ENCODE data around the gene PDE3A.
"Not testable (repeated sequence)": the region's sequence is repeated elsewhere in the genome, so short reads cannot be mapped to it uniquely, and the experiment has no call there.

Gene PDE3A

DNA sequence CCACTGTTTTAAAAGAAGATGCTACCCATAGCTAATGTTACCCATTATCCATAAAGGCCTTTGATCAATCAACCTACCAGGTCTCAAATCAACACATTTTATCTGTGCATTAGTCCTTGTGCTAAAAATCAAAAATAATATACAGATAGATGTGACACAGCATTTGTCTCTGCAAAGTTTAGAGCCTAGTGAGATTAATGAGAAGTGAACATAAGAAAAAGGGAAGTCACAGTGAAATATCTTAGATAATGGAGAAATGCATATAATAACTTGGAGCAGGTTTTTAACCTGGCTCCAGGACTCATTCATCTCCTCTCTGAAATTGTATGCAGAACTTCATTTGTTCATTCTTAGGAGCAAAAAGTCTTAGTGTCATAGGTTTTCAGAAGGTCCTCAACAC lies 7.2 kb downstream of the PDE3A start:
- no peak for DNase-seq

DNA sequence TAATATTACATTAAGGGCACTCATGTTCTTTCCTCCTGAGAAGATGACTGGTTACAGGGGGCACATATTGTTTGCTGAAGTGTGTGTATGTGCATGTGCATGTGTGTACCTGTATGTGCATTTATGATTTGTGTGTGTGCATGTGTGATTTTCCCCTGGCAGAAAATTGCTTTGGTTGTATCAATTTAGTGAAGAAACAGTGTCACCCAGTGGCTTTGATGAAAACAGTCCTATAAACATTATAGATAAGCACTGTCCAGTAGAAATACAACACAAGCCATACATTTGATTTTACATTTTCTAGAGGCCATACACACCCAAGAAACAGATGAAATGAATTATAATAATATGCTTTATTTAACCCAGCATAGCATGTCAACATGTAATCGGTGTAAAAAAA lies 8.6 kb downstream of the PDE3A start:
- DNase-seq, result no peak

DNA sequence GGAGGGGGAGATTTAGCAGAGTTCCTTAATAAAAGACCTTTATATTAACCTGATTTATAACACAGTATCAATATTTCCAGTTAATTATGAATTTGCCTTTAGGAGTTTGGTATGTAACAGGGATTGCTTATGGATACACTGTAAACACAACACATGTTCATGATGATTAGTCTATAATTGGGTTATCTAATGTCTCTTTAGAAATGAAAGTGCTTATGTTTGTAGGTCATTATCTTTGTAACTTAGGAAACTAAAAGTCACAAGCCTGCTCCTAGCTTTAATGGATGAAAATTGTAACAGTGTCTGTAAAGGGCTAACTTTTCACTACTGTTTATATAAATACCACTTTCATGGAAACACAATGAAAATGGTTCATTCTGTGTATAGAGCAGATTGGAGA lies 9.4 kb downstream of the PDE3A start:
- no peak for DNase-seq

DNA sequence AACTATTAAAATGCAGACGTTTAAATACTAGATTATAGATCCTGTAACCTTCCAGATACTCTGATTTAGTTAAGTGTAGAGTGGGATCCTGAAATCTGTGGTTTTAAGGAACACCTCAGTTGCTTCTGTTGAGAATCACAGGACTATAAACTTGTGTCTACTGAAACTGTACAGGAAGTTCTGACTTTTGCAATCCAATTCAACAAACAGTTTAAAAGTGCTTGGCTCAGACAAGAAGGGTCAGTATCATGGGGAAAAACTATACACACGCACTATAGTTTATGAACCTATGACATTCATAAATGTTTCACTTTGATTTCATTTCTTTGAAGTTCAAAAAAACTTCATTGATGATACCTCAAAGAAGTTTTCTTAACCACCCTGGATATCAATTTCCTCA lies 13.8 kb downstream of the PDE3A start:
- no peak for DNase-seq

DNA sequence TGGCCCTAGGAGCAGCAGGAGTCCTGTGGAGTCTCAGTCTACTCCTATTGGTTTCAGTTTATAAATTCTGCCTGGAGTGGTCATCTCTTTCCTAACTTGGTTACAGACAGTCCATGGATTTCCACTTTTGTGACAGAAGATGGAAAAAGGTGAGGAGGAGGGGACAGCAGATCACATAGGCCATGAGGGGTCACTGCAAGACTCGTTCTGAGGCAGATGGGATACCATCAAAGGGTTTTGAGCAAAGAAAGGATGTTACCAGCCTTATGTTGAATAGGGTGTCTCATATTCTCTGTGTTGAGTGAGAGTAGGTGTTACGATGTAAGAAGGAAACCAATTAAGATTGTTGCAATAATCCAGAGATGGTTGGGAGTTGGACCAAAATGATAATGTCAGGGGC lies 15.3 kb downstream of the PDE3A start:
- no peak for DNase-seq

DNA sequence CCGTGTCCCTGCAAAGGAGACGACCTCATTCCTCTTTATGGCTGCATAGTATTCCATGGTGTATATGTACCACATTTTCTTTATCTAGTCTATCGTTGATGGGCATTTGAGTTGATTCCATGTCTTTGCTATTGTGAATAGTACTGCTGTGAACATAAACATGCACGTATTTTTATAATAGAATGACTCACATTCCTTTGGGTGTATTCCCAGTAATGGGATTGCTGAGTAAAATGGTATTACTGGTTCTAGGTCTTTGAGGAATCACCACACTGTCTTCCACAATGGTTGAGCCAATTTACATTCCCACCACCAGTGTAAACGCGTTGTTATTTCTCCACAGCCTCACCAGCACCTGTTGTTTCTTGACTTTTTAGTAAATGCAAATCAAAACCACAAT lies 16.5 kb downstream of the PDE3A start:
- DNase-seq, result not testable (repeated sequence)

DNA sequence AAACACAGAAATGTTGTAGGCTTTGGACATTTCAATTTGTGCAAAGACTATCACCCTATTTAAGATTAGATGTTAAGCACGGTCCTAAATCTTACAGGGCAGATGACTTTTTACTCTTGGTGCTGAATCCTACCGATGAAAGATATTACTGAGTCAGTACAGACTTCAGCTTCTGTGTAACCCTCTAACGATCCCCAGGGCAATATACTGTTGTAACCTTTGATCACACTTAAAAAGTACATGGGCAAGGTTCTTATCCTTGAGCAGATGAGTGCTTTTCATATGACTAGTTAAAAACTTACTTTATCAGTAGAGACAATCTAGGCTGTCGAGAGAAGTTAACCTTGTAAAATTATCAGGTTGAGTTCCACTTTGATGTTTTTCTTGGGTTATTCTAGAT lies 22.5 kb downstream of the PDE3A start:
- no peak for DNase-seq

DNA sequence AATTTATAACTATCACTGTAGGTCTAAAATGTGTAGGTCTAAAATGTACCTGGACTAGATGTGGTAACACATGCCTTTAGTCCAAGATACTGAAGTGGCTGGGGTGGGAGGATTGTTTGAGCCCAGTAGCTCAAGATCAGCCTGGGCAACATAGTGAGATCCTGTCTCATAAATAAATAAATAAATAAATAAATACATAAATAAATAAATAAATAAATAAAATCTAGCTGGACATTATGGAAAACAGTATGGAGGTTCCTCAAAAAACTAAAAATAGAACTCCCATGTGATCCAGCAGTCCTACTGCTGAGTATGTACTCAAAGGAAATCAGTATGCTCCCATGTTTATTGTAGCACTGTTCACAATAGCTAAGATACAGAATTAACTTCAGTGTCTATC lies 24.0 kb downstream of the PDE3A start:
- no peak for DNase-seq

DNA sequence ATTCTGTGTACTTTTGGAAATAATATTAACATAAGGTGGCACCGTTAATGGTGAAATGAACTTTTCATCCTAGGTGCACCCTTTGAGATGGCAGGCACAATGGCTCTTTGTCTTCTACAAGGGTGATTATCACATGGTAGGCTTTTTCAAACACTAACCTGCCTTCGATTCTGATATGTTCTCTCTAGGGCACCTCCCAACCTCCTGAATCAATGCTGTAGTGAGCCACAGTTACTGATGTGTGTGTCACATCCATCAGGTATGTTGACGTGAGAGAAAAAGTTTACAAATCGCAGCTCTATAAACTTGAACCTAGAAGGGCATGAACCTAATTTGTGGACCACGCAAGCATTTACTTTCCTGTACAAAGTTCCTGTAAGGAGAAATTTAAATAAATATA lies 25.4 kb downstream of the PDE3A start:
- no peak for DNase-seq

DNA sequence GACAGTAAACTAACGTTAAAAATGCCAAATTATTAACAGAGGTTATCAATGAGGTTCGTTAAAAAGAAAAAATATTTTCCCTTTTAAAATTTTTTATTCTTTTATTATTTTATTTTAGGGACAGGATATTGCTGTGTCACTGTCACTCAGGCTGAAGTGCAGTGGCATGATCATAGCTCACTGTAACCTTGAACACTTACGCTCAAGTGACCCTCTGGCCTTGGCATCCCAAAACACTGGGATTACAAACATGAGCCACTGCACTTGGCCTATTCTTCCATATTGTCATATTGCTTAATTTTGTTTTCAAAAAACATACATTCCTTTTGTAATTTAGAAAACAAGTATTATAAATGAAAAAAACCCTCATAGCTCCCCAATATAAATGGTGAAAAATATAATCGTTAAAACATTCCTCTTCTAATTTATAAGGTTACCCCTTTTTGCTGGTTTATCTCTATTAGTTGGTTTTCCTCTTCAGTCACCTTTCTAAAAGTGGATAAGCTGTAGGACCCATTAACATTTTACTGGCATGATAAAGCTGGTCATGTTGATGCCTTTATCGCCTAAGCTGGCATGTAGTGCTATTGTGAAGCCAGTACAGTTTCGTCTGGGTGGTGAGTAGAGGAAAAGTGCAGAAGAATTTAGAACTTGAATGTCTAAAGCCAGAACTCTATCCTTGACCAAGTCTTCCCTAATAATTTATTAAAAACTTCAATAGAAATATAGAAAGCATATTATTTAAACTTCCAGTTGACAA lies 27.6 kb downstream of the PDE3A start:
- DNase-seq, result no peak

DNA sequence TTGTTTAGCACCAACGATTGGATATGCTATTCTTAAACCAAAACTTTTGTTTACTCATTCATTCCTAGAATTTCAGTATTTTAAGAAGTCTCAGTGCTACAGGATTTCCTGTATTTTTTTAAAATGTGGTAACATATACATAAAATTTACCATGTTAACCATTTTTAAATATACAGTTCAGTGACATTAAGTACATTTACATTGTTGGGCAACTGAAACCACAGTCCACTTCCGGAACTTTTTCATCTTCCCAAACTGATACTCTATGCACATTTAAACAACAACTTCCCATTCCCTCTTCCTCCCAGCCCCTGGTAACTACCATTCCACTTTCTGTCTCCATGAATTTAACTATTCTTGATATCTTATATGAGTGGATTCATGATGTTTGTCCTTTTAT lies 30.3 kb downstream of the PDE3A start:
- DNase-seq, result no peak

DNA sequence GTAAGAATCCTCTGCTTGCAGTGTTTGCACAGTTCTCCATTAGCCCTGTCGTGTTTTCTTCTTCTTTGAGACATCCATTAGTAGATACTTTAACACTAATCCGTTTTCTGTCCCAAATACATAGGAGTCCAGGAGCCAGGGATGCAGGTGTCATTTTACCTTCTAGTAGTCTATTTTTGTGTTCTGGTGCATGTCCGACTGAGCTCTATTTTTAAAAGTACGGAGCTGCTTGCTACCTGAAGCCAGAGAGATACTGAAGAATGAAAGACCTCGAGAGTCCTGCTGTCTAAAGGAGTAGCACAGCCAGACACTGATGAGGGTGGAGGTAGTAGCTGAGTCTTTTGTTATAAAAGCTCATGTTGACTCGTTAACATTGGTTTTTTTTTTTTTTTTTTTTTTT lies 31.7 kb downstream of the PDE3A start:
- no peak for DNase-seq

DNA sequence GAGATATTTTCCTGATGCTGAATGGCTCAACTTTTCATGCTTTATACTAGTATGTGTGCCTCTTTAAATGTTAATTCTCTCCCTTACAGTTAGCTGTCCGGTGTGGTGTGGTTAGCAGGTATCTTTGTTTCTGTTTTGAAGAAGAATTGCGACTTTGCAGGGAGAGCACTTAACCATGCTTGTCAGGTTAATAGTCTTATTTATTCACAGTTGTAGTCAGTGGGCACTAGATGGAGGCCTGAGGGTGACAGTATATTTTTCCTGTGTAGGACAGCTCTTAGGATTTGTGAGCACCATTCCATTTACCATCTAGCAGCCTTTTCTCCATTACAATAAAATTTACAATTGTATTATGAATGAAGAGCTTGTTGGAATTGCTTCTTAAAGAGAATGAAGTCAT lies 34.9 kb downstream of the PDE3A start:
- no peak for DNase-seq

DNA sequence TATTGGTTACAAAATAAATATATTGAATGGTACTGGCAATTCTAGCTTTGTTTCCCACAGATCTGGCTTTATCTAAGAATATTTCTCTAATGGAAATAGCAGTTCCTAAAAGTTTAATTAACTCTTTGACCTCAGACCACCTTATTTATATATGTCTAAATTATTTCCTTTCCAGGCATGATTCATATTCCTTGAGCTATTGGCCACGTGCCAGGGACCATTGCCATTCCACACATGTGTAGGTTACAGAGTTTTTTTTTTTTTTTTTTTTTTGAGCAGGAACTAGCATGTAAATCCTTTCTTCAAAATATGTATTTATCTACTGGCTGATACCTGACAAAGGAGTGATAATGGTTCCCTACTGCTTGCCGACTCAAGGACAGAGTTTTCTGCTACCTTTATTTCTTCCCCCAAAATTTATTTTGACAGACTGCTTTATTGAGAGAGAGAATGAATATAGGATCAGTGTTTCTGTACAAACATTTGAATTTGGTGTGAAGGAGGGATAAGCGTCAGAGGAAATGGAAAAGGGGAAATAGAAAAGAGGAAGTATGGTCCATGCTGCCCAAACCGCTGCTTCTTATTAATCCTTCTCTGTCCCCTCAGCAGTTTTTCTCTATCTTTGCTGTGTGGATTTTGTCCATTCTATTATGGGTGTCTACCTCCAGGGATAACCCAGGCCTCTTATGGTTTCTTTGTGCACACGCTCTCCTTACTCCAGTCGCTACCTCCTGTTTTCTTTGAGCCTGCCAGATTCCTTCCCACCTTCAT lies 36.4 kb downstream of the PDE3A start:
- DNase-seq, result no peak

DNA sequence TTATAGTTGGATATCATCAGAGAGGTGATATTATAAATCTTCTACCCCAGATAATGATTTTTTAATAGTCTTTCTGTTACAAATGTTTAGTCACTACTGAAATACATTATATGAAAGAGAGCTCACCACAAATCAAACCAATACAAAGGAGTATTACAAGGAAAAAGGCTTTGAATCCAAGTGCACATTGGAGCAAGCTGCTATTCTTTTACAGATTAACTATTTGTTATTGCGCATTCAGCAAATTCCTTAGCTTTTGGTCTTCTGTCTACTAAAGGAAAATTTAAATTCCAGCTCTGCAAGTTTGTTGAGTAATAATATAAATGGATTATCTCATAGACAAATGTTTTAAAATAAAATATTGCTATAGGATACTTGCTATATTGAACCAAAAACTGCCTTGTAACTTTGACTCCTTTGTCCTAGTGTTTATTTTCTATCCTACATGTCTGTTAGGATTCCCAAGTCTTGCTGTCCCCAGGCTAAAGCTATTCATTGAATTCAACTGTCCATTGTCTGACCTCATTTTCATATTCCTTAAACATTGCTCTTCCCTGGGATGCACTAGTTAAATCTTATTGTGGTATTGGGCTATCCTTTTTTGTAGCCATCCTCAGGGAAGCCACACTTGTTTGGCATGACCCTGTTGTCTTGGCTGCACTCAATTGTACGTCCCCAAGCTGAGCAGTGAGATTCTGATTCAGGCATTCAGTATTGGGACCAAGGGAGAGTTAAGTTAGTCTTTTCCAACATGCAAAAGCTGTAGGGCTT lies 41.5 kb downstream of the PDE3A start:
- no peak for DNase-seq

DNA sequence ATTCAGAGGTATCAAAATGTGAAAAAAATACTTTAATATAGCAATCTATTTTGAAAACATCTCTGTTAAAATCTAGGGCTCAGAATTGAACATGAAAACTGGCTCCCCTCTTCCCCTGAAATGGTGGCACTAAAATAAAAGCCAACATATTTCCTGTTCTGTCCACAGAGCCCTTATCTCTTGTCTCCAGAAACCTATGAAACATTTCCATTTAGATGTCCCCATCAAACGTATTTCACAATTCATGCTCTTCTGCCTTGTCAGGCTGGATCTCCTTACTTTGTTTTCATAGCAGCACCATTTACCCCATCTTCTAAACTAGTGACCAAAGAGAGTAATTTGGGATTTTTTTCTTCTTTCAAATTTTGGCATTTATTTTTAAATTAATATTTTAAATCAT lies 42.4 kb downstream of the PDE3A start:
- DNase-seq, result no peak

DNA sequence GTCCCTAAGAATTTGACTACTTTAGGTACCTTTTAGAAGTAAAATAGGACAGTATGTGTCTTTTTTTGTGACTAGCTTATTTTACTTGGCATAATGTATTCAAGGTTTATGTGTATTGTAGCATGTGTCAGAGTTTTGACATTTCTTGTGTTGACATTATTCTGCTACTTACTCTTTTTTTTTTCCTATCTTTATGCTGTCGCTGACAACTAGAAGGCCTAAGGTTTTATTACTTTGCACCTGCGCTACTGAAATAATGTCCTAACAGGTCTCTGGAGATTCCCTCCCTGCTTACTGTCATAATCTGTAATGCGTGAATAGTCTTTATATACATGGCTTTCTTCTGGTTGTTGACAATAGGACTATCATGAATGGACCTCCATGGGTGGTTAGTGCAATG lies 43.0 kb downstream of the PDE3A start:
- DNase-seq, result no peak

DNA sequence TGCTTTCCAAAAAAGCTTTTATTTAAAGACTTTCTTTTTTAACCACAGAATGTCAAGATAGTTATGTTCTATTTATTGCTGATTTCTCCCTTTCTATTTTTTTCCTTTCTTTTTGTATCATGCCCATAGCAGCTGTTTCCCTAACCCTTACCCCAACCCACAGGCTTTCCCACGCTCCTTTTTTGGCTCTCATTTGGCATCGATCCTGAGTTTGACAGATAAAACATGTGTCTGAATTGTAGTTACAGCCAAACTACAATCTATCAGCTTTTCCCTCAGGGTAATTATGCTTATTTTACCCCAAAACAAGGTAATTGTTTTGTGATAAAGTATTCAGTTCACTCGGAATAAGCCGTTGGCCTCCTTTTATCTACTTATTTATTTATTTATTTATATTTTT lies 46.7 kb downstream of the PDE3A start:
- no peak for DNase-seq

DNA sequence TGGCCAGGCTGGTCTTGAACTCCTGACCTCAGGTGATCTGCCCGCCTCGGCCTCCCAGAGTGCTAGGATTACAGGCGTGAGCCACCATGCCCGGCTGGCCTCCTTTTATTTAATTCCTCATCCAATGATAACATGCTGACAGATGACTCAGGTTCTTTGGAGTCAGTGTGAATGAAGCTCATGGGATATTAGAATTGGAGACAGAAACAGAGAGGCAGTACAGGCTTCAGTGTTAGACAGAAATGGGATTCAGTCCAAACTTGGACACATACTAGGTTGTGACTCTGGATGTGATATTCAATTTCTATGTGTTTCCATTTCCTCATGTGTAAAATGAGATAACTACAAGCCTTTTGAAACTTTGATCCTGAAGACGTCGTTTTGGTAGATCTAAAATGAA lies 47.3 kb downstream of the PDE3A start:
- DNase-seq, result no peak

DNA sequence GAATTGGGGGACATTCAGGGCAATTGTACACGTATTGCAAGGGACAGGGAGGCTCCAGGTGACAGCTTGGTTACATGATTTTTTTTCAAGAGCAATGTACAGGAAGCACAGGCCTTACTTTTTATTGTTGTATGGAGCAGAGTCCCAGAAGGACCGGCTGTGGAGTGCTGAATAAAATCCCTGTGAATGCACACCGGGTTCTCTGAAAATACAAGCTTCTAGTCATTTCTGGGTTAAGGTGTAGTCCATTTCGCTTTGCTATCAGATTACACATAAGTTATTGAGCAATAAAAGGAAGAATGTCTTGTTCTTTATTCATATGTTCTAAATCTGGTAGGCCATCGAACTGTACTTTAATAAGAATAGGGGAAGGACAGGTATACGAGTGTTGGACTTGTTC lies 52.2 kb downstream of the PDE3A start:
- no peak for DNase-seq

DNA sequence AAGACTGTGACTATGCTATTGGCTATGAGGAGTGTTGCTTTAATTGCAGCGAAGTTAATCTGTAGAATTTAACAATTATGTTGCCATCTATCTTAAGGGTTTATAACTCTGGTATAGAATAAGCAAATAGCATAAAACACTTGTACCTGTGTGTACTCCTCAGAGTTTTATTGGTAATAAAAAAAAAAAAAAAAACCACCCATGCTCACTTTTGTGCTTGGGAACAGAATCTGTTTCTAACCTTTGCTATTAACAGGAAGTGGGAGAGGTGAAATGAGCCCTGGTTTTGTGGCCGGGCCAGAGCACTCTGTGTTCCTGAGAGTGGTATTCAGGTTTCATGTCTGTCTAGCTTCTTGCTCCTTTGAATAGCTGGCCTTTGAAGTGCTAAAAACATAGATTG lies 53.1 kb downstream of the PDE3A start:
- DNase-seq, result no peak

DNA sequence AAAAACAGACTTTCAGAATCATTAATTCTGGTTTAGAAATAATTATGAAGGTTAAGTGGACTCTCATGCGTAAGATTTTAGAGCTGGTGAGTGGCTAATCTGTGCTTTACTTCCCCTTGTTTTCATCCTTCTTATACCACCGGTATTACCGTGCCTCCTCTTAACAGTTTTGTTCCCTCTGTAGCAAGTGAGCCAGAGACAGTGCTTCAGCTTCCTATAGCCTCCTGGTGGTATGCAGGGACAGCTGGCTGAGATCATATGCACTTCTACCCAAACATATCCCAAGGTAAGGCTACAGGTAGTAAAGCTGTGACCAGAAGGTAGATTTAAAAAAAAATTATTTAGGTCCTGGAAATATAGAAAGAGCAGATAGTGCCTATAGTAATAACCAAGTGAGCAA lies 55.2 kb downstream of the PDE3A start:
- no peak for DNase-seq

DNA sequence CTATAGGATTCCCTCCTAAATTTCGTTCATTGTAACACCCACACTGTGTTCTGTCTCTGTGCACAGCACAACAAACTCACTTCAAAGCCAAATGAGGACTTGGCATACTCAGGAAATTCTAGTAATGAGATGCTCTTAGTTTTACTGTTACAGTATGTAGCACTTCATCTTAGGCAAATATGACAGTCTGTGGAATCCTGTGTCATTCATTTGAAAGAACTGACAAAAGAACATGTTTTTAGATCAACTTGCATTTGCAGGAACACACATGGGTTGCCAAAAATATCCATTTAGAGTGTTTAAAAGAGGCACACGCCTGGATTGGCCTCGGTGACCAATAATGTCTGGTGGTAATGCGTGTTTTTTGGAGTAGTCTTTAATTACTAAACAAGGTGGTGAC lies 56.5 kb downstream of the PDE3A start:
- no peak for DNase-seq

DNA sequence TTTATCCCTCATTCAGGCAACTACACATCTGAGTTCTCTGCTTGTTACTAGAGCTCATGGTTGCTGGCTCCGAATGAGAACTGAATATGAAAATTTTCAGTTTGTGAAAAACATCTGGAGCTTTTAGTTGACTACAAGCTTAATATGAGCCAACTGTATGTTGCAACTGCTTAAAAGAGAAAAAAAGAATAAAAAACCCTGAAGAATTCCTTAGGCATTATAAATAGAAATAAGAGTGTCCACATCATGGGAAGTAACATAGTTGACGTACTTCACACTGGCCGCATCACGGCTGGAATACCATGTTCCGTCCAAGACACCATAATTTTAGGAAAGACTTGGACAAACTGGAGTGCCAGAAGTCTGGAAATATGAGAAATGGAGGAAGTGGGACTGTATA lies 57.9 kb downstream of the PDE3A start:
- no peak for DNase-seq
